Activated B cell treated with CpG ODN at 0.5 μM for 24 hours (primary cell): ENCODE measurements around the gene AGPAT1. TPM values are rescaled to one million over a fixed set of nuclear protein-coding genes. Genes with fewer than 3 reads are reported as not detected.

Experiments used
- ATAC-seq: fragments of 200-7000 bp; cut with Tn5 transposase; one replicate; pipeline ENCODE4 v1.10.0; 2021; ENCODE audit warnings: low read depth, mild to moderate bottlenecking, moderate library complexity
- CTCF ChIA-PET: fragments of 350-600 bp; sonication (Branson Sonifier 250); formaldehyde crosslinking; loops from one replicate; lab custom pipeline; 2021; ENCODE audit warnings: antibody characterized with exemption; lab: Charles Lee
- POLR2A ChIA-PET: fragments of 350-600 bp; sonication (Branson Sonifier 250); formaldehyde crosslinking; loops from one replicate; lab custom pipeline; 2021; ENCODE audit warnings: antibody characterized with exemption; lab: Charles Lee
- DNase-seq: peaks from one replicate; pipeline ENCODE4 v3.0.0; 2022
- H3K27ac Mint-ChIP-seq: one replicate; pipeline ENCODE4 v1.8.0; 2020; ENCODE audit warnings: mixed read lengths
- H3K27me3 Mint-ChIP-seq: one replicate; pipeline ENCODE4 v1.8.0; 2021; ENCODE audit warnings: mixed read lengths
- H3K36me3 Mint-ChIP-seq: one replicate; pipeline ENCODE4 v1.8.0; 2021; ENCODE audit warnings: low read depth, mixed read lengths
- H3K4me1 Mint-ChIP-seq: one replicate; pipeline ENCODE4 v1.8.0; 2021; ENCODE audit warnings: mixed read lengths
- H3K4me3 Mint-ChIP-seq: one replicate; pipeline ENCODE4 v1.8.0; 2020; ENCODE audit warnings: mild to moderate bottlenecking, mixed read lengths
- H3K9me3 Mint-ChIP-seq: one replicate; pipeline ENCODE4 v1.8.0; 2020; ENCODE audit warnings: mixed read lengths
- CTCF ChIP-seq: fragments of 200-600 bp; IDR thresholded peaks from one replicate; pipeline ENCODE4 v1.8.0; 2022; ENCODE audit warnings: antibody characterized with exemption, mild to moderate bottlenecking
- intact Hi-C: fragments of 100-400 bp; cut with micrococcal nuclease; formaldehyde crosslinking; loops from one replicate; pipeline ENCODE4 v1.15.1; 2024
- total RNA-seq: library from RNA; stranded (reverse); gene quantifications from 2 replicates; pipeline ENCODE4 v1.2.3, GENCODE V29; 2022

Gene AGPAT1
- total RNA-seq, 1 donor from 2014 or later, result 26.4 TPM

GRCh38 chr6:32167761-32168262 lies 8.1 kb downstream of the AGPAT1 start:
- no peak for TF ChIP-seq CTCF
- Mint-ChIP-seq H3K27ac (no peak overlapping the region), H3K27me3 (no peaks in the 10 kb centered on the region), H3K36me3 (peaks cover 33% of the 10 kb centered on the region), H3K4me3 (no peak overlapping the region), H3K9me3 (no peaks in the 10 kb centered on the region), H3K4me1 (peaks cover 4% of the 10 kb centered on the region)
- no peak for DNase-seq
- POLR2A ChIA-PET, result no interaction called here
- intact Hi-C loops, result no loop called here
- CTCF ChIA-PET, result no interaction called here
- no peak for ATAC-seq

GRCh38 chr6:32167154-32167760 lies 8.6 kb downstream of the AGPAT1 start:
- Mint-ChIP-seq H3K4me1 (peaks cover 4% of the 10 kb centered on the region), H3K4me3 (no peak overlapping the region), H3K9me3 (no peaks in the 10 kb centered on the region), H3K36me3 (peaks cover 33% of the 10 kb centered on the region), H3K27ac (no peak overlapping the region), H3K27me3 (no peaks in the 10 kb centered on the region)
- ChIA-PET CTCF (no interaction called here), POLR2A (no interaction called here)
- TF ChIP-seq CTCF, result no peak
- intact Hi-C loops, result no loop called here
- no peak for DNase-seq
- no peak for ATAC-seq

GRCh38 chr6:32166411-32167061 lies 9.3 kb downstream of the AGPAT1 start:
- TF ChIP-seq CTCF, result no peak
- H3K4me3 Mint-ChIP-seq, result no peak overlapping the region
- no peak for DNase-seq
- H3K27me3 Mint-ChIP-seq, result no peaks in the 10 kb centered on the region
- ChIA-PET POLR2A (no interaction called here), CTCF (no interaction called here)
- peaks cover 4% of the 10 kb centered on the region for H3K4me1 Mint-ChIP-seq
- no peak for ATAC-seq
- H3K9me3 Mint-ChIP-seq, result no peaks in the 10 kb centered on the region
- peaks cover 33% of the 10 kb centered on the region for H3K36me3 Mint-ChIP-seq
- H3K27ac Mint-ChIP-seq, result no peak overlapping the region
- intact Hi-C loops, result no loop called here

- POLR2A ChIA-PET, result interaction anchor here (0.5 to 1.1 kb wide), 2 partner anchors 43 to 618 kb away, joined by 6 to 9 read pairs; partner anchors contain the start of gene ATP6V1G2
- peaks cover 4% of the 10 kb centered on the region for H3K4me1 Mint-ChIP-seq
- CTCF ChIA-PET, result interaction anchor here (1.6 kb wide), 1 partner anchor 10 kb away, joined by 4 read pairs; no protein-coding TSS in a partner anchor
- ATAC-seq (no peak), DNase-seq (no peak)
- intact Hi-C loops, result no loop called here
- TF ChIP-seq CTCF, result no peak
- peaks cover 14% of the 10 kb centered on the region for H3K36me3 Mint-ChIP-seq
- no peaks in the 10 kb centered on the region for H3K9me3 Mint-ChIP-seq
- H3K27ac Mint-ChIP-seq, result no peak within 1 kb of the TSS
- H3K4me3 Mint-ChIP-seq, result no peak within 1 kb of the TSS
- no peaks in the 10 kb centered on the region for H3K27me3 Mint-ChIP-seq
These were observed 11.6 kb downstream of the AGPAT1 start, which contains the start of gene EGFL8 for GRCh38 chr6:32164295-32164694. Gene EGFL8 (plus strand): TSS chr6:32164595. CDS start chr6:32166166, 1,571 bp downstream.
